Hypothalamus (tissue), 51 donors: ENCODE results near the gene ZNF783.
A peak's percentile ranks its signal among the peaks of the same experiment; 100 is the strongest.
"Not testable (repeated sequence)": the region's sequence is repeated elsewhere in the genome, so short reads cannot be mapped to it uniquely, and the experiment has no call there.

Experiments
- DNase-seq, 51 donors: peaks; one replicate each; lab custom pipeline; 2025; lab: John Stamatoyannopoulos, UW

The ZNF783 gene

DNA sequence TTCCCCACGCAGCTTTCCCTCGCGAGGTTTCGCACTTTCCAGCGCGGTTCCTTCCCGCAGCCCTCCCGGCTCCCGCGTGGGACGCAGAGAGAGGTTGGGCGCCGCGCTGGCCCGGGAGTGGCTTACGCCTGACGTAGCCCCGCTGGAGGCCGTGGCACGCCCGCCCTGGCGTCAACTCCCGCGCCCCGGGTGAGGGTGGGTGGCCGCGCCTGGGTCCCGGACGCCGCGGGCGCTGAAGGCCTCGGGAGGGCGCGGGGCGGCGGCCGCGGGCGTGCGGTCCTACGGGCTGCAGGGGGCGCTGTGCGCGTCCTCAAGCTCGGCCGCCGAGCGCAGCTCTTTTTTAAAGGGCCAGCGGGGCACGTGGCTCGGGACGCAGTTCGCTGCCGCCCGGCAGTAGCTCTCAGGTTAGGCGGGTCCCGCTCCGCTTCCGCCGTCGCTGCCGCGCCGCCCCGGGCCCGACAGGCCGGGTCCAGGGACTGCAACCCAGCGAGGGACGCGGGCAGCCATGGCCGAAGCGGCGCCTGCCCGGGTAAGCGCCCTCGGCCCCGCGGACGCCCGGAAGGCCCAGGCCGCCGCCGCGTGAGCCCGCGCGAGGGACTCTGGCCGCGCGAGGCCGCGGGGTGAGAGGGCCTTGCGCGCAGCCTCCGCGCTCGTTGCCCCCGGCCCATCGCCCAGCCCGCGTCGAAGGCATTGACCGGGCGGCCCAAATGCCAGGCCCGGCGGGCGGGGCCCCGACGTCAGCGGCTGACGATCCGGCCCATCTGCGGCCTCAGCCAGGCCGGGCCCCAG, at the start of gene ZNF783:
Gene ZNF783 (plus strand): TSS at position 368 of the 789 bp plus-strand sequence. CDS start 138 bp downstream, at position 506.
- peak in 50 of 51 donors; percentile 14 to 93 (median 77) for DNase-seq

DNA sequence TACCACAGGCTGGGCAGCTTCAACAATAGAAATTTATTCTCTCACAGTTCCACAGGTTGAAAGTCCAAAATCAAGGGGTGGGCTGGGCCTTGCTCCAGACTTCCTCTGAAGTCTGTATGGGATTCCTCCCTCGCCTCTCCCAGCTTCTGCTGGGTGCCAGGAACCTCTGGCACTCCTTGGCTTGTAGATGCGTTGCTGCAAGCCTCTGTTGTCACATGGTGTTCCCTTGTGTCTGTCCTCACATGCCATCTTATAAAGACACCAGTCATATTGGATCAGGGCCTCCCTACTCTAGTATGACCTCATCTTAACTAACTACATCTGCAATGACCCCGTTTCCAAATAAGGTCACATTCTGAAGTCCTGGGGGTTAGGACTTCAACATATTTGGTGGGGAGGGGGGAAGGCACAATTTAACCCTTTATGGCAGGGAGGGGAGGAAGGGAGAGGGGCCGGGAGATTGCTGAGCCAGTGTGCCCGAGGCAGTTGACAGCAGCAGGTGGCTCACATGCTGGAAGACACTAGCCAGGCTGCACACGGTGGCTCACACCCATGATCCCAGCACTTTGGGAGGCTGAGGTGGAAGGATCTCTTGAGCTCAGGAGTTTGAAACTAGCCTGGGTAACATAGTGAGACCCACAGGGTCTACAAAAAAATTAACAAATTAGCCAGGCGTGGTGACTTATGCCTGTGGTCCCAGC, 47.8 kb upstream of the ZNF783 start:
- DNase-seq: no peak

GRCh38 chr7:149216402-149216801, 45.6 kb upstream of the ZNF783 start:
- no peak for DNase-seq

GRCh38 chr7:149217570-149217969, 44.4 kb upstream of the ZNF783 start:
- DNase-seq: no peak

- DNase-seq: no peak
Measured at GRCh38 chr7:149218469-149219420, 43.3 kb upstream of the ZNF783 start.

DNA sequence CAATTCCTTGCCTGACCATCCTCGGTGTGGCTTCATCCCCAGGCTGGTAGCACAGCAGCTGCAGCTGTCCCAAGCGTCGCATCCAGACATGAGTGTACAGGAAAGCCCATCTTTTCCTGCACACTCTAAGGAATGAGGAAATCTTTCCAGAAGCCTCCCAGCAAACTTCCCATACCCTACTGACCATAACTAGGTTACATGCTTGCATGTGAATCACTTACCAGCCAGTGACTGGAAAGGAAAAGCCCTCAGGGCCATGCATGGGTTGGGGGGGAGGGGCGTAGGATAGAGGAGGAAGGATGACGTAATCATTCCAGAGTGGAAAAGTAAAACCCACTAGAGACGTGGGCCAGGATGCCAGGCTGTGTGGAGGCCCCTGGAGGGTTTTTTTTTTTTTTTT, 41.5 kb upstream of the ZNF783 start:
- DNase-seq: no peak

- peak in 4 of 51 donors; percentile 3 to 48 (median 14) for DNase-seq
Measured at GRCh38 chr7:149223176-149223575, 38.8 kb upstream of the ZNF783 start.

- DNase-seq: no peak
Measured at GRCh38 chr7:149223761-149224160, 38.2 kb upstream of the ZNF783 start.

- DNase-seq: no peak
Measured at GRCh38 chr7:149224352-149224751, 37.6 kb upstream of the ZNF783 start.

- no peak for DNase-seq
Measured at GRCh38 chr7:149225106-149225505, 36.9 kb upstream of the ZNF783 start.

DNA sequence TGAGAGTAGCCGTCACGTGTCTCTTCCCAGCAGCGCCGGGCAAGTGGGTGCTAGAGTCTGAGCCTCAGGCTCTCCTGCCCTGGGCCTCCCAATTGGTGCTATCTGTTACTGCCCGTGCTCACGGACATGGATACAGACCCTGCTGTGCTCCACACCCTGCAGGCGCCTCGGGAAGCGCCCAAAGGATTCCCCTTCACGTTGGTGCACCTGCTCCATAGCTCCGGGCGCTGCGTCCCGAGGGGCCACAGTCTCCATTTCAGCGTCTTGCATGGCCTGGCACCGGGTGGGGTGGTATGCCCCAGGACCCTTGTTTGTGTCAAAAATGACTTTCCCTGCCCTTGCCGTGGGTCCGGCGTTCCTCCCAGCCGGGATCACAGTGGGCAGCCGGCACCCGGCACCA, 36.3 kb upstream of the ZNF783 start:
- DNase-seq: no peak

- not testable (repeated sequence) for DNase-seq
Measured at GRCh38 chr7:149226366-149226765, 35.6 kb upstream of the ZNF783 start.

DNA sequence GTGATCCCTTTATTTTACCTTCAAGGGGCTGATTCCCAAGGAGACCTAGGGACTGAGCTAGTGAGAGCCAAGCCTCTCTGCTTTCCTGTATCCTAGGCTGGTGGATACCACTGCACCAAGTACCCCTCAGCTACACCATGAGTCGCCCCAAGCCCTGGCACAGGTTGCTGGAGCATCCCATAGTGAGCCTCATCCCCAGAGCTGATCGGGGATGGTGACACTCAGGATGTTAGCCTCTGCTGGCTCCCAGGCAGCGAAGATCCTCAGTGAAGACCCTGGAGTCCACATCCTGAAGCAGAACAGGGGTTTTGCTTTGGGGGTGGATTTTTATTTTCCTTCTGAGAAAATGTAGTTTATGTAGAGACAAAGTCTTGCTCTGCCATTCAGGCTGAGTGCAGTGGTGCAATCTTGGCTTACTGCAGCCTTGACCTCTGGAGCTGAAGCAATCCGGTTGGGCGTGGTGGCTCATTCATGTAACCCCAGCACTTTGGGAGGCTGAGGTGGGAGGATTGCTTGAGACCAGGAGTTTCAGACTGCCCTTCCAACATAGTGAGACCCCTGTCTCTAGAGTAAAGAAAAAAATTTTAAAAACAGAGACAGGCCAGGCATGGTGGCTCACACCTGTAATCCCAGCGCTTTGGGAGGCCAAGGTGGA, 35.0 kb upstream of the ZNF783 start:
- no peak for DNase-seq

GRCh38 chr7:149228831-149229471, 33.0 kb upstream of the ZNF783 start:
- no peak for DNase-seq

DNA sequence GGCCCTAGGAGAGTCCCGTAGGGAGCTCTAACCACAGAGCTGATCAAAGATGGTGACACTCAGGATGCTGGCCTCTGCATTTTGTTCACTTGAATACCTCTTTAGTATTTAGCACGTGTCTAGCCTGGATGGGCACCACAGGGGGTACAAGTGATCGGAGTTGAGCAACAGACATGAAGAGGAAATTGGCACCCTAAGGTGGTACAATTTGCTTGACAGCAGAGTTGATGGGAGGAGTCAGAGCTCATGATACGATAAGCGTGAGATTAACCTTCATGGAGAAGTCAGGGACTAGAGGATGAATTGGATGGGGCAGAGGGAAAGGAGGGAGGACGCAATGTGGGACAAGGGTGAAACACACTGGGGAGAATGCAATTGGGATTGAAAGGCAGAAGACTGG, 32.5 kb upstream of the ZNF783 start:
- no peak for DNase-seq

DNA sequence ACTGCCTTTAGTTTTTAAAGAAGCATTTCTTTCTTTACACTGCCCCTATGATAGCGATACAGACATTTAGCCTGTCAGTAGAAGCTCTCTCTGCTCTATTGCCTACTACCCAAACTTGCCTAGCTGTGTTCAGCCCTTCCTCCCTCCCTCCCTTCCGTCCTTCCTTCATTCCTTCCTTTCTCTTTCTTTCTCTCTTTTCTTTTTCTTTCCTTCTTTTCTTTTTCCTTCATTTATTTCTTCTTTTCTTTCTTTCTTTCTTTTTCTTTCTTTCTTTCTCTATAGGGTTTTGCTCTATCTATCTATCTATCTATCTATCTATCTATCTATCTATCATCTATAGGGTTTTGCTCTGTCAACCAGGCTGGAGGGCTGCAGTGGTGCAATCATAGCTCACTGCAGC, 29.6 kb upstream of the ZNF783 start:
- no peak for DNase-seq

GRCh38 chr7:149233655-149234204, 28.3 kb upstream of the ZNF783 start:
- not testable (repeated sequence) for DNase-seq

DNA sequence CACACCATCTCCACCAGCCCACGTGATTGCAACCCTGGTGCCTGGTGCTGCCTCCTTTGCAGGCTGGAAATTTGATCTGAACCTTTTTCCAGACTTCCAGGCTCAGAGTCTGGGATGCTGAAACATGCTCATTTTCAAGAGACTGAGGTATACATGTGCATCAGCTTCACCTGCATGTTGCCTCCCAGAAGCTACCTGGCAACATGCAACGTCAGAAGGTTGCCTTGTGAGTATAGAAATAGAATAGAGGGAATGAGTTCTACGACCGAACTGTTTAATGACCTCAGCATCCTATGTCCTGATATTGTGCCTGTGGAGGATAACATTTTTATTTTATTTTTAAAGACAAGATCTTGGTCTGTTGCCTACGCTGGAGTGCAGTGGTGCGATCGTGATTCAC, 24.5 kb upstream of the ZNF783 start:
- DNase-seq: no peak

DNA sequence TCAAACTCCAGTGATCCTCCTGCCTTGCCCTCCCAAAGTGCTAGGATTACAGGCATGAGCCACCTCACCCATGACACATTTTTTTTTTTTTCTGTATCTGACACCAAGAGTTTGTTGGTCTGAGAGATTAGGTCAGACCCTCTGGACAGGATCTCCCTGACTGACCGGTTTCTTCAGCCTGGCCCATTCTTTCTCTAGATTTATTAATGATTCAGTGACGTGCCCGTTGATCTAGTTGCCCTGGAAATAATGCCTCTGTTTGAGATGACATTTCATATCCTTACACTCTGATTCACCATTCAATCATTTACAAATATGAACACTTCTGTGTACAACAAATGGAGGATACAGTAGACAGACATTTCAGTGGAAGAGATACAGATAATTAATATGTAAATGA, 23.9 kb upstream of the ZNF783 start:
- DNase-seq: no peak
